Astrocyte (in vitro differentiated cells and primary cell): ENCODE results near the gene ARMC9. TPM values are rescaled to one million over a fixed set of nuclear protein-coding genes. Genes with fewer than 3 reads are reported as not detected.

ENCODE experiments used
- DNase-seq: peaks from one replicate; pipeline ENCODE4 v3.0.0-alpha.2; 2010; ENCODE audit warnings: low read depth
- FAIRE-seq: peaks from 2 replicates; lab custom pipeline; 2011; peaks lifted over from hg19 to GRCh38; lab: Jason Lieb, UNC
- H2AFZ ChIP-seq: 2 replicates; pipeline ENCODE4 v1.6.0; 2012; ENCODE audit warnings: low read depth, low read length, inconsistent platforms
- H3K27ac ChIP-seq: 2 replicates; pipeline ENCODE4 v1.5.1; 2011; ENCODE audit warnings: low read depth, low read length, inconsistent platforms
- H3K27me3 ChIP-seq: 2 replicates; pipeline ENCODE4 v1.6.0; 2011; ENCODE audit warnings: low read length, inconsistent platforms; ENCODE audit not compliant: insufficient read depth
- H3K36me3 ChIP-seq: 2 replicates; pipeline ENCODE4 v1.5.1; 2011; ENCODE audit warnings: low read length, inconsistent platforms; ENCODE audit not compliant: insufficient read depth
- H3K4me1 ChIP-seq: 2 replicates; pipeline ENCODE4 v1.5.1; 2011; ENCODE audit warnings: low read length, inconsistent platforms; ENCODE audit not compliant: insufficient read depth
- H3K4me2 ChIP-seq: 2 replicates; pipeline ENCODE4 v1.6.0; 2012; ENCODE audit warnings: low read length, inconsistent platforms
- H3K4me3 ChIP-seq: 2 replicates; pipeline ENCODE4 v1.5.1; 2011; ENCODE audit warnings: low read depth, mild to moderate bottlenecking, low read length, inconsistent platforms; ENCODE audit not compliant: insufficient read depth
- H3K79me2 ChIP-seq: 2 replicates; pipeline ENCODE4 v1.6.0; 2012; ENCODE audit warnings: mild to moderate bottlenecking, low read length, inconsistent platforms; ENCODE audit not compliant: insufficient read depth
- H3K9ac ChIP-seq: 2 replicates; pipeline ENCODE4 v1.6.0; 2012; ENCODE audit warnings: mild to moderate bottlenecking, low read length, inconsistent platforms
- H3K9me3 ChIP-seq: 2 replicates; pipeline ENCODE4 v1.5.1; 2012; ENCODE audit warnings: low read depth, mild to moderate bottlenecking, low read length, inconsistent platforms; ENCODE audit not compliant: insufficient read depth
- H4K20me1 ChIP-seq: 2 replicates; pipeline ENCODE4 v1.6.0; 2012; ENCODE audit warnings: low read length, inconsistent platforms; ENCODE audit not compliant: insufficient read depth
- H3K27ac Mint-ChIP-seq: one replicate; pipeline ENCODE4 v1.8.0; 2021; ENCODE audit warnings: mild to moderate bottlenecking, mixed read lengths; ENCODE audit not compliant: unreplicated experiment
- H3K27me3 Mint-ChIP-seq: one replicate; pipeline ENCODE4 v1.8.0; 2021; ENCODE audit warnings: low read depth, mixed read lengths; ENCODE audit not compliant: unreplicated experiment
- H3K36me3 Mint-ChIP-seq: one replicate; pipeline ENCODE4 v1.8.0; 2021; ENCODE audit warnings: low read depth, mixed read lengths; ENCODE audit not compliant: unreplicated experiment
- H3K4me1 Mint-ChIP-seq: one replicate; pipeline ENCODE4 v1.8.0; 2021; ENCODE audit warnings: low read depth, mixed read lengths; ENCODE audit not compliant: unreplicated experiment
- H3K4me3 Mint-ChIP-seq: one replicate; pipeline ENCODE4 v1.8.0; 2021; ENCODE audit warnings: mild to moderate bottlenecking, moderate library complexity, mixed read lengths; ENCODE audit not compliant: unreplicated experiment
- H3K9me3 Mint-ChIP-seq: one replicate; pipeline ENCODE4 v1.8.0; 2021; ENCODE audit warnings: mild to moderate bottlenecking, mixed read lengths; ENCODE audit not compliant: unreplicated experiment
- EZH2 ChIP-seq: IDR thresholded peaks from 2 replicates; pipeline ENCODE4 v1.6.1; 2012; ENCODE audit warnings: mild to moderate bottlenecking, low read length, inconsistent platforms; ENCODE audit not compliant: insufficient read depth
- total RNA-seq: library from RNA; stranded (reverse); gene quantifications from 2 replicates; pipeline ENCODE4 v1.2.1, GENCODE V29; 2021
- TF ChIP-seq, protein P1 (sequence below): IDR thresholded peaks from 2 replicates; pipeline ENCODE4 v1.5.1; 2011; ENCODE audit warnings: low read depth, mild to moderate bottlenecking, inconsistent platforms, low read length, moderate library complexity; ENCODE audit not compliant: insufficient read depth

The ARMC9 gene
- total RNA-seq, 1 donor from 2014 or later: 52.4 TPM

DNA sequence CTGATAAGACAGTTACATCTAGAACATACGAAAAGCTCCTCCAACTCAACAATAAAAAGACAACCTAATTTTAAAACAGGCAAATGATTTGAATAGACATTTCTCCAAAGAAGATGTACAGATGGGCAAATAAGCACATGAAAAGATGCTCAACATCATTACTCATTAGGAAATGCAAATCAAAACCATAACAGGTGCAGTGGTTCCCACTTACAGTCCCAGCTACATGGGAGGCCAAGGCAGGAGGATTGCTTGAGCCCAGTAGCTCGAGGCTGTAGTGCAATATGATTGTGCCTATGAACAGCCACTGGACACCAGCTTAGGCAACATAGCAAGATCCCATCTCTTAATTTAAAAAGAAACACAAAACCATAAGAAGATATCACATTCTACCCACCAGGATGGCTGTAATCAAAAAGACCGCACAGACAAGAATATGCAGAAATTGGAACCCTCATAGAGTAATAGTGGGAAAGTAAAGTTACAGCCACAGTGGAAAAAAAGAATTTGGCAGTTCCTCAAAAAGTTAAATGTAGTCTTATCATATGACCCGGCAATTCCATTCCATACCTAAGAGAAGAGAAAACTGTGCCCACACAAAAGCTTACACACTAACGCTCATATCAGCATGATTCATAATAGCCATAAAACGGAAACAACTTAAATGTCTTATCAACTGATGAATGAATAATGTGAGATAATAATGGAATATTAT is 30.5 kb upstream of the ARMC9 start:
- Histone ChIP-seq H3K9ac (no peak overlapping the region), H3K79me2 (no peaks in the 10 kb centered on the region), H3K36me3 (peaks cover 42% of the 10 kb centered on the region), H3K27me3 (no peaks in the 10 kb centered on the region), H3K27ac (peak overlapping the region; percentile 41), H4K20me1 (no peaks in the 10 kb centered on the region), H3K9me3 (no peaks in the 10 kb centered on the region), H2AFZ (no peak overlapping the region), H3K4me3 (no peak overlapping the region), H3K4me1 (peaks cover 6% of the 10 kb centered on the region), H3K4me2 (peak overlapping the region; percentile 1)
- Mint-ChIP-seq H3K27ac (no peak overlapping the region), H3K36me3 (peaks cover 30% of the 10 kb centered on the region), H3K4me3 (no peak overlapping the region), H3K27me3 (no peaks in the 10 kb centered on the region), H3K9me3 (no peaks in the 10 kb centered on the region), H3K4me1 (peaks cover 28% of the 10 kb centered on the region)
- no peak for FAIRE-seq
- DNase-seq: peak; percentile 71
- no peak for TF ChIP-seq EZH2
- TF ChIP-seq, protein P1, sequence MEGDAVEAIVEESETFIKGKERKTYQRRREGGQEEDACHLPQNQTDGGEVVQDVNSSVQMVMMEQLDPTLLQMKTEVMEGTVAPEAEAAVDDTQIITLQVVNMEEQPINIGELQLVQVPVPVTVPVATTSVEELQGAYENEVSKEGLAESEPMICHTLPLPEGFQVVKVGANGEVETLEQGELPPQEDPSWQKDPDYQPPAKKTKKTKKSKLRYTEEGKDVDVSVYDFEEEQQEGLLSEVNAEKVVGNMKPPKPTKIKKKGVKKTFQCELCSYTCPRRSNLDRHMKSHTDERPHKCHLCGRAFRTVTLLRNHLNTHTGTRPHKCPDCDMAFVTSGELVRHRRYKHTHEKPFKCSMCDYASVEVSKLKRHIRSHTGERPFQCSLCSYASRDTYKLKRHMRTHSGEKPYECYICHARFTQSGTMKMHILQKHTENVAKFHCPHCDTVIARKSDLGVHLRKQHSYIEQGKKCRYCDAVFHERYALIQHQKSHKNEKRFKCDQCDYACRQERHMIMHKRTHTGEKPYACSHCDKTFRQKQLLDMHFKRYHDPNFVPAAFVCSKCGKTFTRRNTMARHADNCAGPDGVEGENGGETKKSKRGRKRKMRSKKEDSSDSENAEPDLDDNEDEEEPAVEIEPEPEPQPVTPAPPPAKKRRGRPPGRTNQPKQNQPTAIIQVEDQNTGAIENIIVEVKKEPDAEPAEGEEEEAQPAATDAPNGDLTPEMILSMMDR: no peak

DNA sequence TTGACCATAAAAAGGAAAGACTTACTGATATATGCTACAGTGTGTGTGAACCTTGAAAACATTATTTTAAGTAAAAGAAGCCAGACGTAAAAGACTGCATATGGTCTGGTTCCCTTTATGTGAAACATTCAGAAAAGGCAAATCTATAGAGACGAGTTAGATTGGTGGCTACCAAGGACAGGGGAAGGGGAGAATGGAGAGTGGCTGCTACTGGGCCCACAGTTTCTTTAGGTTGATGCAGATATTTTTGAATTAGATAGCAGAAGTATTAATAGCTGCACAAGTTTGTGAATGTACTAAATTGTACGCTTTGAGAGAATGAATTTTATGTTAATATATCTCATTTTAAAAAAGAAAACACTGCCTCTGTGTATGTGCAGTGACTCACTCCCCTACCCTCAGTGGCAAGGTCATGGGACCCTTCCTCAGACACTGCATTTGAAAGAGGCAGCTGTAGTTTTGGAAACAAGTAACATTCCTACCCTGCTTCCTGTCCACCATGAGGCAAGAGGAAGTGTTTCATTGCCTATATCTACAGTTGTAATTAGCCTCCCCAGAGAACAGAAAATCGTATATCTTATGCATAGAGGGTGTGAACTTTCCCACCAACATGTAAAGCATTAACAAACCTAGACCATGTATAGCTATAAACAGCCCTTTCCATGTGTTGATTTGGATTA is 29.8 kb upstream of the ARMC9 start:
- peaks cover 30% of the 10 kb centered on the region for H3K36me3 Mint-ChIP-seq

More for the DNA sequence above, 29.8 kb upstream of the ARMC9 start:
- Mint-ChIP-seq H3K4me3 (no peak overlapping the region), H3K9me3 (no peaks in the 10 kb centered on the region), H3K27me3 (no peaks in the 10 kb centered on the region), H3K27ac (peak overlapping the region; percentile 31), H3K4me1 (peaks cover 22% of the 10 kb centered on the region)
- H3K4me2 ChIP-seq: no peak overlapping the region
- DNase-seq (no peak), FAIRE-seq (no peak)
- H3K79me2 ChIP-seq: no peaks in the 10 kb centered on the region
- H3K36me3 ChIP-seq: peaks cover 42% of the 10 kb centered on the region
- H3K27ac ChIP-seq: peak overlapping the region; percentile 41
- H3K9ac ChIP-seq: no peak overlapping the region
- no peaks in the 10 kb centered on the region for H4K20me1 ChIP-seq
- no peak overlapping the region for H2AFZ ChIP-seq
- H3K9me3 ChIP-seq: no peaks in the 10 kb centered on the region
- H3K27me3 ChIP-seq: no peaks in the 10 kb centered on the region
- no peak overlapping the region for H3K4me3 ChIP-seq
- no peaks in the 10 kb centered on the region for H3K4me1 ChIP-seq
- TF ChIP-seq, protein P1: no peak
- no peak for TF ChIP-seq EZH2
